GM08714 (cell line): ENCODE measurements around the gene RNF135.
"Not testable (repeated sequence)": the region's sequence is repeated elsewhere in the genome, so short reads cannot be mapped to it uniquely, and the experiment has no call there.

Experiments used
- H3K4me3 ChIP-seq: fragments of 200-500 bp; sonication (Bioruptor generic); 2 replicates; pipeline ENCODE4 v1.5.1; 2014; ENCODE audit warnings: mild to moderate bottlenecking, low read length, inconsistent platforms
- ZNF274 ChIP-seq: IDR thresholded peaks from 2 replicates; pipeline ENCODE4 v1.6.1; 2012; ENCODE audit warnings: mild to moderate bottlenecking, low read depth, low read length

The RNF135 gene

DNA sequence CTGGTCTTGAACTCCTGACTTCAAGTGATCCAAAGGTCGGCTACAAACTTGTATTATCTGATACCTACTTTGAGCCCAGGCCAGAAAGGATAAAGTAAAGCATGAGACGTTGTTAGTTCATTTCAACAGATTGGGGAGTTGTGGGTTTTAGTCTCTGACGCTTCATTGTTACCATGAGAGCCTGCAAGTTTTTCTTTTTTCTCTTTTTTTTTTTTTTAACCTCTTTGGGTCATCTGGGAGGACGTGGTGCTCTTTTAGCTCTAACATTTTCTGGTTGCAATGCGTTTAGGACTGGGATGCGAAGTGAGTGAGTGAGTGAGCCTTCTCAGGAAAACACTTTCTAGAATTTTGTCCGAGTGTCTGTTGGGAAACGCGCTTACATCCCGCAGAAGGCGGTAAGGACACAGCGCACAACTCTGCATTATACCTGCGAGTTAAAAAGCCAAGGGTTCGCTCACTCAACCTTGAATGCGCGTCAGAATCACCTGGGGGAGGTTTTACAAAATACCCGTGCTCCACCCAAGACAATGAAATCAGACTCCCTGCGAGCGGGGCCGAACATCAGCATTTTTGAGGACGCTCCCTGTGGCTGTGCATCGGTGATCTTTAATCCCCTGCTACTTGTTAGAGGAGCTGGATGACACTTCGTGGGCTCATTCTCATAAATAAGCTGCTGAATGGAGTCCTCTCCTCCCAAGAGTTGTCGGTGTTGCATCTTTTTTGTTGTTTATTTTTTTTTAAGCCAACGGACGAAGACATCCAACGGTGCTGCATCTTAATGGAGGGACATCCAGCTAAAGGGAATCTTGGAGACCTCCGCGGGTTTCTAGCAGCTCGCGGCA is 629 bp upstream of the RNF135 start:
- peak overlapping the region; percentile 67 for H3K4me3 ChIP-seq
- TF ChIP-seq ZNF274 = no peak

- no peak overlapping the region for H3K4me3 ChIP-seq
- no peak for TF ChIP-seq ZNF274
Observed at GRCh38 chr17:30975042-30975820, 4.4 kb downstream of the RNF135 start.

GRCh38 chr17:30979919-30980318 is 9.1 kb downstream of the RNF135 start:
- not testable (repeated sequence) for H3K4me3 ChIP-seq

- TF ChIP-seq ZNF274 = no peak
- no peak overlapping the region for H3K4me3 ChIP-seq
Observed at GRCh38 chr17:30981531-30982519, 11.0 kb downstream of the RNF135 start.

DNA sequence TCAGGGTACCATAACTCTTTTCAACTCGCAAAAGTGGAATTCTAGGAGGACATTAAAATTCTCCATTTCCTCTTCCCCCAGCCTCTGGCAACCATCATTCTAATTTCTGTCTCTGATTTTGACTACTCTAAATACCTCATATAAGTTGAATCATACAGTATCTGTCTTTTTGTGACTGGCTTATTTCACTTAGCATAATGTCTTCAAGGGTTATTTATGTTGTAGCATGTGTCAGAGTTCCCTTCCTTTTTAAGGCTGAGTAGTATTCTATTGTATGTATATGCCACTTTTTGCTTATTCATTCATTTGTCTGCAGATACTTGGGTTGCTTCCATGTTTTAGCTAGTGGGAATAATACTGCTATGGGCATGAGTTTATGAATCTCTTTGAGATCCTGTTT is 12.0 kb downstream of the RNF135 start:
- TF ChIP-seq ZNF274 = no peak
- H3K4me3 ChIP-seq = no peak overlapping the region

DNA sequence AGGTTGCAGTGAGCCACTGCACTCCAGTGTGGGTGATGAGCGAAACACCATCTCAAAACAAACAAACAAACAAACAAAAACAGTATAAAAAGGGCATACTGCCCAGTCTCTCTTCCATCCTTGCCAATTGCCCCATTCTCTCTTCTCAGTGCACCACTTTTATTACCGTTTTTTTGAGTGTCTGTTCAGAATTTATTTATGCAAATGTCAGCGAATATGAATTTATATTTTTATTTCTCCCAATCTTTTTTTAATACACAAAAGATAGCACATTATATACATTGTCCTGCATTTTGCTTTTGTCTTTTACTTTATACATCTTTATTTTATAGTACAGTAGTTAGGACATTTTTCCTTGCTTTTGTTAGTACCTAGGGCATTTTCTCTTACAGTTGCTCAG is 19.6 kb downstream of the RNF135 start:
- no peak overlapping the region for H3K4me3 ChIP-seq
- TF ChIP-seq ZNF274 = no peak

DNA sequence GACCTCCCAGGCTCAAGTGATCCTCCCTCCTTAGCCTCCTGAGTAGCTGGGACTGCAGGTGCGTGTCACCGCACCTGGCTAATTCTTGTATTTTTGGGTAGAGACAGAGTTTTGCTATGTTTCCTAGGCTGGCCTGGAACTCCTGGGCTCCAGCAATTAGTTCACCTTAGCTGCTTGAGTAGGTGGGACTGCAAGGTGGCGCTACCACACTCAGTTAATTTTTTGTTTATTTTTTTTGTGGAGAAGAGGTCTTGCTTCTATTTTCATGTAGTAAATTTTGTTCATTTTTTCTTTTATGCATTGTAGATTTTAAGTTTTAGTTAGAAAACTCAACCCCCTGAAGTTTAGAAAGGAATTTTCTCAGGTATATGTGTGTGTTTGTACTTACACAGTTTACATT is 21.7 kb downstream of the RNF135 start:
- no peak for TF ChIP-seq ZNF274

GRCh38 chr17:30995347-30995746 is 24.5 kb downstream of the RNF135 start:
- H3K4me3 ChIP-seq = no peak overlapping the region
- TF ChIP-seq ZNF274 = no peak

More for the DNA sequence above, 21.7 kb downstream of the RNF135 start:
- H3K4me3 ChIP-seq = no peak overlapping the region

DNA sequence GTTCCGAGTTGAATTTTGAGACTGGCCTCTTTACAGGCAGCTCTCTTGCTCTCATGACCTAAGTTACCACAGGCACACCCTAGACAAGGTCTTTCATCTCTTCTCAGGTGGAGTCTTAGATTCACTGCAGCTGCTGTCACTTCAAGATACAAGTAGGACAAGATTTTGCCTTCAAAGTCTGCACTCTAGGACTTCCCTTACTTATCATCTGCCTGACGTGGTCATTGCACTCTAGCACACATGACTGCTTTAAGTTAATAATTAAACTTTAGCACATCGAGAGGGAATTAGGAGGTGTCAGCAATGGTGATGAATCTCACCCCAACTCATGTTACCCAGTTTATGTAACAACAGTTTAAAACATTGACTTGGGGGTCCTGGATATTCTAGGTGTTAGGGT is 25.6 kb downstream of the RNF135 start:
- TF ChIP-seq ZNF274 = no peak
- H3K4me3 ChIP-seq = no peak overlapping the region

- TF ChIP-seq ZNF274 = no peak
- no peak overlapping the region for H3K4me3 ChIP-seq
Observed at GRCh38 chr17:30997270-30997669, 26.4 kb downstream of the RNF135 start.

GRCh38 chr17:30997842-30998241 is 27.0 kb downstream of the RNF135 start:
- TF ChIP-seq ZNF274 = no peak
- H3K4me3 ChIP-seq = no peak overlapping the region

DNA sequence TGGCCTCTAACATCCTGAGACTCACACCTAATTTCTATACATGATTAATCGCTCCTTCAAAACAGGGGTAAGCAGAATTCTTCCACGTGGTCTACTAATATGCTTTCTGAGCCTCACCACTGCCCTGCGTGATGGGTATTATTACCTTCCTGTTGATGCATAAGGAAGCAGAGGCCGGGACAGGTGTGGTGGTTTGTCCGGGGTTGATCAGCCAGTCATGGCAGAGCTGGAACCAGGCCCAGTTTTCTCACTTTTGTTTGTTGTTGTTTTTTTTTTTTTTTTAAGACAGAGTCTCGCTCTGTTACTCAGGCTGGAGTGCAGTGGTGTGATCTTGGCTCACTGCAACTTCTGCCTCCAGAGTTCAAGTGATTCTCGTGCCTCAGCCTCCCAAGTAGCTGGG is 31.2 kb downstream of the RNF135 start:
- H3K4me3 ChIP-seq = no peak overlapping the region
- no peak for TF ChIP-seq ZNF274

GRCh38 chr17:31003225-31003866 is 32.5 kb downstream of the RNF135 start:
- H3K4me3 ChIP-seq = no peak overlapping the region
- TF ChIP-seq ZNF274 = no peak

- H3K4me3 ChIP-seq = no peak overlapping the region
Observed at GRCh38 chr17:31004160-31004559, 33.3 kb downstream of the RNF135 start.

More at GRCh38 chr17:31004160-31004559, 33.3 kb downstream of the RNF135 start:
- TF ChIP-seq ZNF274 = no peak
